HepG2 (cell line): Measurements from ENCODE around the gene CASKIN1. TPM values are rescaled to one million over a fixed set of nuclear protein-coding genes. Genes with fewer than 3 reads are reported as not detected.

Source experiments
- AGO2 ChIP-seq: fragments of 200-400 bp; formaldehyde crosslinking; optimal IDR thresholded peaks from 2 replicates; pipeline ENCODE3; 2017; ENCODE audit warnings: mild to moderate bottlenecking, low read depth, low read length, moderate library complexity
- CC2D1A ChIP-seq: sonication (generic); formaldehyde crosslinking; IDR thresholded peaks from 2 replicates; pipeline ENCODE4 v1.8.1; 2023; ENCODE audit warnings: mild to moderate bottlenecking, missing genetic modification reagents
- NR2F6 ChIP-seq, 2 experiments: IDR thresholded peaks; 2 replicates each; pipeline ENCODE4 v1.6.1; 2016; ENCODE audit warnings: antibody characterized with exemption in 1 of 2, mild to moderate bottlenecking in 1 of 2
- RAD21 ChIP-seq: fragments of 450-650 bp; formaldehyde crosslinking; IDR thresholded peaks from 2 replicates; pipeline ENCODE4 v1.5.0; 2020; ENCODE audit warnings: mild to moderate bottlenecking
- TBL1XR1 ChIP-seq: fragments of 150-350 bp; IDR thresholded peaks from 2 replicates; pipeline ENCODE4 v1.6.1; 2014; ENCODE audit warnings: borderline replicate concordance, low read length; ENCODE audit not compliant: partially characterized antibody
- TEAD2 ChIP-seq: sonication (generic); formaldehyde crosslinking; IDR thresholded peaks from 2 replicates; pipeline ENCODE4 v1.9.0; 2021; ENCODE audit warnings: missing genetic modification reagents
- ZIK1 ChIP-seq: sonication (generic); formaldehyde crosslinking; IDR thresholded peaks from 2 replicates; pipeline ENCODE4 v1.5.0; 2020; ENCODE audit warnings: mild to moderate bottlenecking, low read depth, missing genetic modification reagents, borderline replicate concordance
- ZNF180 ChIP-seq: sonication (generic); formaldehyde crosslinking; IDR thresholded peaks from 2 replicates; pipeline ENCODE4 v1.4.0; 2020; ENCODE audit warnings: low read depth, missing genetic modification reagents, borderline replicate concordance
- ZNF232 ChIP-seq: sonication (generic); formaldehyde crosslinking; IDR thresholded peaks from 2 replicates; pipeline ENCODE4 v1.4.0; 2020; ENCODE audit warnings: missing genetic modification reagents, borderline replicate concordance
- ZNF253 ChIP-seq: sonication (generic); formaldehyde crosslinking; IDR thresholded peaks from 2 replicates; pipeline ENCODE4 v1.8.0; 2022; ENCODE audit warnings: mild to moderate bottlenecking, missing genetic modification reagents, borderline replicate concordance
- ZNF280D ChIP-seq: sonication (generic); formaldehyde crosslinking; IDR thresholded peaks from 2 replicates; pipeline ENCODE4 v1.5.1; 2020; ENCODE audit warnings: mild to moderate bottlenecking, missing genetic modification reagents
- ZNF329 ChIP-seq: sonication (generic); formaldehyde crosslinking; IDR thresholded peaks from 2 replicates; pipeline ENCODE4 v1.9.0; 2021; ENCODE audit warnings: low read depth, mild to moderate bottlenecking, missing genetic modification reagents
- ZNF446 ChIP-seq: sonication (generic); formaldehyde crosslinking; IDR thresholded peaks from 2 replicates; pipeline ENCODE4 v1.5.0; 2020; ENCODE audit warnings: mild to moderate bottlenecking, missing genetic modification reagents
- ZNF709 ChIP-seq: sonication (generic); formaldehyde crosslinking; IDR thresholded peaks from 2 replicates; pipeline ENCODE4 v1.5.0; 2020; ENCODE audit warnings: mild to moderate bottlenecking, missing genetic modification reagents
- ZNF777 ChIP-seq: sonication (generic); formaldehyde crosslinking; IDR thresholded peaks from 2 replicates; pipeline ENCODE4 v1.4.0; 2020; ENCODE audit warnings: missing genetic modification reagents
- polyA plus RNA-seq, 8 experiments: library from polyadenylated mRNA; depleted of rRNA in 3 of 8; stranded (reverse) in 7 of 8; unstranded in 1 of 8; fragments of >200 nt; fragmentation: Illumina TruSeq in 4 of 8; extraction: Trizol in 4 of 8; gene quantifications; 2 replicates each; pipeline versions ENCODE4 v1.2.1 to v1.2.3, GENCODE V29; 2011 to 2016; ENCODE audit warnings: low read depth in 4 of 8, missing spikeins in 1 of 8, mixed read lengths in 1 of 8; ENCODE audit not compliant: insufficient read depth in 1 of 8
- total RNA-seq, 5 experiments: library from RNA; depleted of rRNA; stranded (reverse); fragments of >200 nt; fragmentation: Illumina TruSeq; extraction: Trizol; gene quantifications; 2 replicates each; pipeline ENCODE4 v1.2.3, GENCODE V29; 2016; ENCODE audit warnings: low read depth in 1 of 5
- TF ChIP-seq, protein P1 (sequence below): sonication (generic); formaldehyde crosslinking; IDR thresholded peaks from 2 replicates; pipeline ENCODE4 v1.8.0; 2022; ENCODE audit warnings: low read depth, missing genetic modification reagents
- TF ChIP-seq, protein P2 (sequence below): sonication (generic); formaldehyde crosslinking; IDR thresholded peaks from 2 replicates; pipeline ENCODE4 v1.9.0; 2021; ENCODE audit warnings: missing genetic modification reagents, borderline replicate concordance
- TF ChIP-seq, protein P3 (sequence below): sonication (generic); formaldehyde crosslinking; IDR thresholded peaks from 2 replicates; pipeline ENCODE4 v1.4.0; 2020; ENCODE audit warnings: mild to moderate bottlenecking, low read depth, missing genetic modification reagents

Gene CASKIN1
- total and polyA plus RNA-seq, 2 of the 13 experiments (the other 11 are each of a cell fraction or from before 2014, with no cell fraction given) = 1.2 to 2.2 TPM

GRCh38 chr16:2152695-2153506, 43.5 kb downstream of the CASKIN1 start (continued):
- TF ChIP-seq ZNF446 (CRISPR knock-in tag) = no peak; the same call in 1 of the 2 replicates
- no peak for TF ChIP-seq ZIK1 (CRISPR knock-in tag)
- TF ChIP-seq CC2D1A = no peak
- TF ChIP-seq, protein P1, sequence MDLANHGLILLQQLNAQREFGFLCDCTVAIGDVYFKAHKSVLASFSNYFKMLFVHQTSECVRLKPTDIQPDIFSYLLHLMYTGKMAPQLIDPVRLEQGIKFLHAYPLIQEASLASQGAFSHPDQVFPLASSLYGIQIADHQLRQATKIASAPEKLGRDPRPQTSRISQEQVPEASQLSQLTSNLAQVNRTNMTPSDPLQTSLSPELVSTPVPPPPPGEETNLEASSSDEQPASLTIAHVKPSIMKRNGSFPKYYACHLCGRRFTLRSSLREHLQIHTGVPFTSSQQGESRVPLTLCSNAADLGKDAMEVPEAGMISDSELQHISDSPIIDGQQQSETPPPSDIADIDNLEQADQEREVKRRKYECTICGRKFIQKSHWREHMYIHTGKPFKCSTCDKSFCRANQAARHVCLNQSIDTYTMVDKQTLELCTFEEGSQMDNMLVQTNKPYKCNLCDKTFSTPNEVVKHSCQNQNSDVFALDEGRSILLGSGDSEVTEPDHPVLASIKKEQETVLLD (CRISPR knock-in tag) = no peak
- TF ChIP-seq, protein P2, sequence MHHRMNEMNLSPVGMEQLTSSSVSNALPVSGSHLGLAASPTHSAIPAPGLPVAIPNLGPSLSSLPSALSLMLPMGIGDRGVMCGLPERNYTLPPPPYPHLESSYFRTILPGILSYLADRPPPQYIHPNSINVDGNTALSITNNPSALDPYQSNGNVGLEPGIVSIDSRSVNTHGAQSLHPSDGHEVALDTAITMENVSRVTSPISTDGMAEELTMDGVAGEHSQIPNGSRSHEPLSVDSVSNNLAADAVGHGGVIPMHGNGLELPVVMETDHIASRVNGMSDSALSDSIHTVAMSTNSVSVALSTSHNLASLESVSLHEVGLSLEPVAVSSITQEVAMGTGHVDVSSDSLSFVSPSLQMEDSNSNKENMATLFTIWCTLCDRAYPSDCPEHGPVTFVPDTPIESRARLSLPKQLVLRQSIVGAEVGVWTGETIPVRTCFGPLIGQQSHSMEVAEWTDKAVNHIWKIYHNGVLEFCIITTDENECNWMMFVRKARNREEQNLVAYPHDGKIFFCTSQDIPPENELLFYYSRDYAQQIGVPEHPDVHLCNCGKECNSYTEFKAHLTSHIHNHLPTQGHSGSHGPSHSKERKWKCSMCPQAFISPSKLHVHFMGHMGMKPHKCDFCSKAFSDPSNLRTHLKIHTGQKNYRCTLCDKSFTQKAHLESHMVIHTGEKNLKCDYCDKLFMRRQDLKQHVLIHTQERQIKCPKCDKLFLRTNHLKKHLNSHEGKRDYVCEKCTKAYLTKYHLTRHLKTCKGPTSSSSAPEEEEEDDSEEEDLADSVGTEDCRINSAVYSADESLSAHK (CRISPR knock-in tag) = no peak
- no peak for TF ChIP-seq ZNF232 (CRISPR knock-in tag)
- TF ChIP-seq TEAD2 = 0 out of 2 replicates have a peak, but pooled peaks have one; percentile 47
- TF ChIP-seq TBL1XR1 = no peak
- no peak for TF ChIP-seq ZNF777 (CRISPR knock-in tag)
- TF ChIP-seq, protein P3, sequence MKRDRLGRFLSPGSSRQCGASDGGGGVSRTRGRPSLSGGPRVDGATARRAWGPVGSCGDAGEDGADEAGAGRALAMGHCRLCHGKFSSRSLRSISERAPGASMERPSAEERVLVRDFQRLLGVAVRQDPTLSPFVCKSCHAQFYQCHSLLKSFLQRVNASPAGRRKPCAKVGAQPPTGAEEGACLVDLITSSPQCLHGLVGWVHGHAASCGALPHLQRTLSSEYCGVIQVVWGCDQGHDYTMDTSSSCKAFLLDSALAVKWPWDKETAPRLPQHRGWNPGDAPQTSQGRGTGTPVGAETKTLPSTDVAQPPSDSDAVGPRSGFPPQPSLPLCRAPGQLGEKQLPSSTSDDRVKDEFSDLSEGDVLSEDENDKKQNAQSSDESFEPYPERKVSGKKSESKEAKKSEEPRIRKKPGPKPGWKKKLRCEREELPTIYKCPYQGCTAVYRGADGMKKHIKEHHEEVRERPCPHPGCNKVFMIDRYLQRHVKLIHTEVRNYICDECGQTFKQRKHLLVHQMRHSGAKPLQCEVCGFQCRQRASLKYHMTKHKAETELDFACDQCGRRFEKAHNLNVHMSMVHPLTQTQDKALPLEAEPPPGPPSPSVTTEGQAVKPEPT = no peak
- 0 out of 2 replicates have a peak, but pooled peaks have one; percentile 24 for TF ChIP-seq RAD21 (CRISPR knock-in tag)
- peak; percentile 44; the same call in 1 of the 2 replicates for TF ChIP-seq NR2F6 (IDR thresholded peaks at IDR 0.05)
- no peak; the same call in 1 of the 2 replicates for TF ChIP-seq NR2F6 (CRISPR knock-in tag; IDR thresholded peaks at IDR 0.05)
- TF ChIP-seq ZNF709 (CRISPR knock-in tag) = 0 out of 2 replicates have a peak, but pooled peaks have one; percentile 46
- TF ChIP-seq ZNF280D = 0 out of 2 replicates have a peak, but pooled peaks have one; percentile 43
- no peak for TF ChIP-seq ZNF329 (CRISPR knock-in tag)
- no peak; the same call in 1 of the 2 replicates for TF ChIP-seq ZNF253 (CRISPR knock-in tag)
- peak; percentile 100 for TF ChIP-seq AGO2
- no peak for TF ChIP-seq ZNF180
